ENCODE results near the gene SPRYD3. TPM values are rescaled to one million over a fixed set of nuclear protein-coding genes. Genes with fewer than 3 reads are reported as not detected.
A peak's percentile ranks its signal among the peaks of the same experiment; 100 is the strongest.

The SPRYD3 gene, protein sequence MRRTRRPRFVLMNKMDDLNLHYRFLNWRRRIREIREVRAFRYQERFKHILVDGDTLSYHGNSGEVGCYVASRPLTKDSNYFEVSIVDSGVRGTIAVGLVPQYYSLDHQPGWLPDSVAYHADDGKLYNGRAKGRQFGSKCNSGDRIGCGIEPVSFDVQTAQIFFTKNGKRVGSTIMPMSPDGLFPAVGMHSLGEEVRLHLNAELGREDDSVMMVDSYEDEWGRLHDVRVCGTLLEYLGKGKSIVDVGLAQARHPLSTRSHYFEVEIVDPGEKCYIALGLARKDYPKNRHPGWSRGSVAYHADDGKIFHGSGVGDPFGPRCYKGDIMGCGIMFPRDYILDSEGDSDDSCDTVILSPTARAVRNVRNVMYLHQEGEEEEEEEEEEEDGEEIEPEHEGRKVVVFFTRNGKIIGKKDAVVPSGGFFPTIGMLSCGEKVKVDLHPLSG
- total RNA-seq = 49.1 TPM
- long read RNA-seq, transcript SPRYD3-201 (11 exons, 2,932 nt) = major isoform, 228 of 263 reads
- long read RNA-seq, partial matches to known transcripts = 12 of 263 reads
- long read RNA-seq, other reads (novel, unspliced or antisense) = 23 of 263 reads

- intact Hi-C loops (cut with micrococcal nuclease) = no loop called here
- no peaks in the 10 kb centered on the region for H3K27me3 ChIP-seq (ENCODE audit: low read depth)
- H3K9me3 ChIP-seq (replicated peaks) = peaks cover under 1% of the 10 kb centered on the region
- peaks cover 29% of the 10 kb centered on the region for H3K36me3 ChIP-seq
- H3K4me3 ChIP-seq = peak within 1 kb of the TSS; percentile 87
- TF ChIP-seq, protein P1, sequence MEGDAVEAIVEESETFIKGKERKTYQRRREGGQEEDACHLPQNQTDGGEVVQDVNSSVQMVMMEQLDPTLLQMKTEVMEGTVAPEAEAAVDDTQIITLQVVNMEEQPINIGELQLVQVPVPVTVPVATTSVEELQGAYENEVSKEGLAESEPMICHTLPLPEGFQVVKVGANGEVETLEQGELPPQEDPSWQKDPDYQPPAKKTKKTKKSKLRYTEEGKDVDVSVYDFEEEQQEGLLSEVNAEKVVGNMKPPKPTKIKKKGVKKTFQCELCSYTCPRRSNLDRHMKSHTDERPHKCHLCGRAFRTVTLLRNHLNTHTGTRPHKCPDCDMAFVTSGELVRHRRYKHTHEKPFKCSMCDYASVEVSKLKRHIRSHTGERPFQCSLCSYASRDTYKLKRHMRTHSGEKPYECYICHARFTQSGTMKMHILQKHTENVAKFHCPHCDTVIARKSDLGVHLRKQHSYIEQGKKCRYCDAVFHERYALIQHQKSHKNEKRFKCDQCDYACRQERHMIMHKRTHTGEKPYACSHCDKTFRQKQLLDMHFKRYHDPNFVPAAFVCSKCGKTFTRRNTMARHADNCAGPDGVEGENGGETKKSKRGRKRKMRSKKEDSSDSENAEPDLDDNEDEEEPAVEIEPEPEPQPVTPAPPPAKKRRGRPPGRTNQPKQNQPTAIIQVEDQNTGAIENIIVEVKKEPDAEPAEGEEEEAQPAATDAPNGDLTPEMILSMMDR (IDR thresholded peaks at IDR 0.05; ENCODE audit: borderline replicate concordance) = peak; percentile 11
- peaks cover 40% of the 10 kb centered on the region for H3K4me1 ChIP-seq
- peak within 1 kb of the TSS; percentile 98 for H3K27ac ChIP-seq (replicated peaks)
- DNase-seq = peak; percentile 98
Measured at GRCh38 chr12:53079226-53080117, at the start of gene SPRYD3. Gene SPRYD3, minus strand, starts transcription at chr12:53079390. Its CDS starts 57 bp downstream, at chr12:53079333.

DNA sequence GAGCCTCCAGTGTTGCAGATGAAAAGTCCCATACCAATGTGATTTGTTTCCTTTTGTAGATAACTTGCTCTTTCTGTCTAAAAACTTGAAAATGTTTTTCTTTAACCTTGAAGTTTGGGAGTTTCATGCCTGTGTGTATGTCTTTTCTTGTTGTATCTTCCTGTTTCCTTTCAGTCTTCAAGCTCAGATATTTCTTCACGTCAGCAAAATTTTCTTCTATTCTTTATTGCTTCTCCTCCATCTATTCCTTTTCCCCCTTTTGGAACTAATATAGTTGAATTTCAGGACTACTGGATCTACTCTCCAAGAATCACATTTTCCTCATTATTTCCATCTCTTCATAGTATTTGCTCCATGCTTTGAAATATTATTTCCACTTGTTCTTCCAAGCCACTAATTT is 48.0 kb upstream of the SPRYD3 start:
- no peak for DNase-seq
- intact Hi-C loops (cut with micrococcal nuclease) = no loop called here
- Histone ChIP-seq H3K4me3 (no peak overlapping the region), H3K36me3 (no peaks in the 10 kb centered on the region), H3K4me1 (no peaks in the 10 kb centered on the region), H3K27me3 (ENCODE audit: low read depth) (no peaks in the 10 kb centered on the region), H3K9me3 (replicated peaks) (no peaks in the 10 kb centered on the region), H3K27ac (replicated peaks) (no peak overlapping the region)
- TF ChIP-seq, protein P1 (IDR thresholded peaks at IDR 0.05; ENCODE audit: borderline replicate concordance) = no peak

DNA sequence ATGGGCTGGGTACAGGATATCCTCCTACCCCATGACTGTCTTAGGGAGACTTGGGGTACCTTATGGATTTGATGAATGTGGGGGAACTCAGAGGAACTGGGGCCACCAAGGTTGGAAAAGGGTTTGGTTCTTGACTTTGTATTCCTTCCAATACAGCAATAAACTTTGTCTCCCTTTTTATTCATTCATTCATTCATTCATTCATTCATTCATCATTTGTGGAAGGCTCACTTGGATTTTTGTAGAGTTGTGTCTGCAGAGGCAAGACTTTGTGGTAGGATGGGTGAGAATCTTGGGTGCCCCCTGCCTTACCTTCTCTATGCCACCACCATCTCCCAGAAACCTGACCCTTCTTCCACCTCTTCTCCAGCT is 45.1 kb upstream of the SPRYD3 start:
- Histone ChIP-seq H3K9me3 (replicated peaks) (no peaks in the 10 kb centered on the region), H3K4me1 (no peaks in the 10 kb centered on the region), H3K27ac (replicated peaks) (no peak overlapping the region), H3K27me3 (ENCODE audit: low read depth) (no peaks in the 10 kb centered on the region), H3K36me3 (no peaks in the 10 kb centered on the region), H3K4me3 (no peak overlapping the region)
- intact Hi-C loops (cut with micrococcal nuclease) = no loop called here
- TF ChIP-seq, protein P1 (IDR thresholded peaks at IDR 0.05; ENCODE audit: borderline replicate concordance) = no peak
- no peak for DNase-seq

- Histone ChIP-seq H3K27ac (replicated peaks) (no peak overlapping the region), H3K27me3 (ENCODE audit: low read depth) (no peaks in the 10 kb centered on the region), H3K4me1 (no peaks in the 10 kb centered on the region), H3K9me3 (replicated peaks) (no peaks in the 10 kb centered on the region), H3K36me3 (no peaks in the 10 kb centered on the region), H3K4me3 (no peak overlapping the region)
- no peak for DNase-seq
- TF ChIP-seq, protein P1 (IDR thresholded peaks at IDR 0.05; ENCODE audit: borderline replicate concordance) = no peak
- intact Hi-C loops (cut with micrococcal nuclease) = no loop called here
Measured at GRCh38 chr12:53123578-53124351, 44.6 kb upstream of the SPRYD3 start.
